Calu3 (cell line): ENCODE measurements around the gene MAD1L1. TPM values are rescaled to one million over a fixed set of nuclear protein-coding genes. Genes with fewer than 3 reads are reported as not detected.
"Not testable (repeated sequence)": the region's sequence is repeated elsewhere in the genome, so short reads cannot be mapped to it uniquely, and the experiment has no call there.

Source experiments
- BruUV-seq: library from RNA; stranded (reverse); fragments of 400-500 nt; replicated peaks from 2 replicates; lab custom pipeline; 2021; lab: Mats Ljungman, UMichigan
- CTCF ChIA-PET: fragments of 300-600 bp; sonication (Branson Sonifier 250); formaldehyde crosslinking; loops from one replicate; lab custom pipeline; 2022; ENCODE audit warnings: antibody characterized with exemption; lab: Charles Lee
- DNase-seq: peaks from one replicate; pipeline ENCODE4 v3.0.0; 2022
- H3K27ac Mint-ChIP-seq: one replicate; pipeline ENCODE4 v1.8.0; 2022; ENCODE audit warnings: mixed read lengths; ENCODE audit not compliant: unreplicated experiment
- H3K27me3 Mint-ChIP-seq: one replicate; pipeline ENCODE4 v1.8.0; 2022; ENCODE audit warnings: mixed read lengths; ENCODE audit not compliant: unreplicated experiment
- H3K36me3 Mint-ChIP-seq: one replicate; pipeline ENCODE4 v1.8.0; 2022; ENCODE audit warnings: mild to moderate bottlenecking, moderate library complexity, mixed read lengths; ENCODE audit not compliant: insufficient read depth, unreplicated experiment
- H3K4me1 Mint-ChIP-seq: one replicate; pipeline ENCODE4 v1.8.0; 2022; ENCODE audit warnings: mild to moderate bottlenecking, low read depth, mixed read lengths; ENCODE audit not compliant: unreplicated experiment
- H3K4me3 Mint-ChIP-seq: one replicate; pipeline ENCODE4 v1.8.0; 2022; ENCODE audit warnings: mild to moderate bottlenecking, low read depth, moderate library complexity, mixed read lengths; ENCODE audit not compliant: unreplicated experiment
- H3K9me3 Mint-ChIP-seq: one replicate; pipeline ENCODE4 v1.8.0; 2022; ENCODE audit warnings: low read depth, mixed read lengths; ENCODE audit not compliant: unreplicated experiment
- CTCF ChIP-seq: fragments of 200-600 bp; IDR thresholded peaks from one replicate; pipeline ENCODE4 v1.8.0; 2022; ENCODE audit warnings: antibody characterized with exemption; ENCODE audit not compliant: unreplicated experiment
- intact Hi-C: fragments of 100-400 bp; cut with micrococcal nuclease; formaldehyde crosslinking; loops from one replicate; pipeline ENCODE4 v1.10.0; 2022; ENCODE audit not compliant: unreplicated experiment
- total RNA-seq: library from RNA; stranded (reverse); gene quantifications from 2 replicates; pipeline ENCODE4 v1.2.3, GENCODE V29; 2022

Gene MAD1L1
- total RNA-seq, 1 experiment from 2014 or later = 86.0 TPM

DNA sequence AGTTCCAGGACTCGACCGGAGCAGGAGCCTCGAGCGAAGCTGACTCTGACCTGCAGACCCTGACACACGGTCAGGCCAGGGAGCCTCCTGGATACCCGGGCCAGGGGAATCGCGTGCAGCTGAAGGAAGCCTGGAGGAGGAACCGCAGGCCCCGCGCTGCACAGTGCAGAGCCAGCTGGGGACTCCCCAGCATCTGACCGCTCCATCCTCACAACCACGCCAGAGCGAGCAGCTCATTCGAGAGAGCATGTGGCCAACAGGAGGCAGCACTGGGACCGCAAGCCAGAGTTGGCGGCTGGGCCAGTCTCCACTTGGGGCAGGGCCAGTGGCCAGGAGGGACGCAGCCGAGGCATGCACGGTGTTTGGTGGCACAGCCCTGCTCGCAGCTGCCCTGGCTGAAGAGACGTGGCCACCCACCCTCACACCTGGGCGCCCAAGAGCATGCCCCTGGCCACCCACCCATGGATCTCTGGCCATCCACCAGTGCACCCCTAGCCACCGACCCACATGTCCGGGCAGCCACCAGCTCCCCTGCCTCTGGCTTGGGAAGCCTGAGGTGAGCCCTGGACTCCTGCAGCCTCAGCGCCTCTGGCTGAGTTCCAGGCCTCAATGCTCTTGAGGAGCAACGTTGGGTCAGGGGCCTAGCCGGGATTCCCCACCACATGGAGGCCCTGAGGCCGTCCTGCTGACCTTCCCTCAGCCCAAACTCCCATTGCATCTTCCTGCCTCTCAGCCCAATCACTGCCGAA is 348.7 kb downstream of the MAD1L1 start:
- peaks cover 11% of the 10 kb centered on the region for H3K4me1 Mint-ChIP-seq
- peak; percentile 44 for TF ChIP-seq CTCF
- CTCF ChIA-PET = interaction anchor here (1.0 kb wide), 1 partner anchor 19 kb away, joined by 3 read pairs; no protein-coding TSS in a partner anchor
- peaks cover 3% of the 10 kb centered on the region for H3K9me3 Mint-ChIP-seq
- no peaks in the 10 kb centered on the region for H3K27me3 Mint-ChIP-seq
- DNase-seq = no peak
- no peak overlapping the region for H3K27ac Mint-ChIP-seq
- peaks cover 12% of the 10 kb centered on the region for H3K36me3 Mint-ChIP-seq
- BruUV-seq = no TSS peak
- no peak overlapping the region for H3K4me3 Mint-ChIP-seq
- intact Hi-C loops = no loop called here

DNA sequence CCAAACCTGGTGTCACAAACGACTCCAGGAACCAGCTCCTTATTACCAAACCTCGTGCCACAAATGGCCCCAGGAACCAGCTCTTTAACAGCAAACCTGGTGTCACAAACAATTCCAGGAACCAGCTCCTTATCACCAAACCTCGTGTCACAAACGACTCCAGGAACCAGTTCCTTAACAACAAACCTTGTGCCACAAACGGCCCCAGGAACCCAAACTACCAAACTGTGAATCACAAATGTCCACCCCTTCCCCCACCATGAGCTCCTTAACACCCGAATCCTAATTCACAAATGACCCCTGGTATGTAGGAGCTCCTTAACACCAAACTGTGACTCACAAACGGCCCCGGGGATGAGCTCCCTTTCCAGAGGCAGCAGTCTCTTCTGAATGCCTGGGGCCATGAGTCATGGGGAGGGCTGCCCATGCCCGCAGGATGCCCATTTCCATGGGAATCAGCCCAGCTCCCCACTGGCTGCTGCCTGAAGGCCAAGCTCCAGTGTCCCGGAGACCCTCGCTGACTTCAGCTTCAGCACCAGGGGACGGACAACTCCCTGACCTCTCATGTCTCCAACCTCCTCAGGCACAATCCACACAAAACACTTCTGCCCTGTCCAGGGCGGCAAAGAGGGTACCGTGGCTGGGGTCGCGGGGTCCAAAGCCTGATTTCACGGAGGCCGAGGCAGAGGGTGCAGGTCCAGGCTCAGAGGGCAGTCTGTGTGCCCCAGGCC is 349.5 kb downstream of the MAD1L1 start:
- CTCF ChIA-PET = interaction anchor here (0.6 to 1.1 kb wide), 6 partner anchors 11 to 588 kb away, joined by 3 to 6 read pairs (median 4); no protein-coding TSS in a partner anchor
- peaks cover 11% of the 10 kb centered on the region for H3K4me1 Mint-ChIP-seq
- no peak overlapping the region for H3K4me3 Mint-ChIP-seq
- no TSS peak for BruUV-seq
- no peak for TF ChIP-seq CTCF
- peaks cover 12% of the 10 kb centered on the region for H3K36me3 Mint-ChIP-seq
- intact Hi-C loops = no loop called here
- peak; percentile 55 for DNase-seq
- H3K27ac Mint-ChIP-seq = peak overlapping the region; percentile 67
- no peaks in the 10 kb centered on the region for H3K27me3 Mint-ChIP-seq
- peaks cover under 1% of the 10 kb centered on the region for H3K9me3 Mint-ChIP-seq

DNA sequence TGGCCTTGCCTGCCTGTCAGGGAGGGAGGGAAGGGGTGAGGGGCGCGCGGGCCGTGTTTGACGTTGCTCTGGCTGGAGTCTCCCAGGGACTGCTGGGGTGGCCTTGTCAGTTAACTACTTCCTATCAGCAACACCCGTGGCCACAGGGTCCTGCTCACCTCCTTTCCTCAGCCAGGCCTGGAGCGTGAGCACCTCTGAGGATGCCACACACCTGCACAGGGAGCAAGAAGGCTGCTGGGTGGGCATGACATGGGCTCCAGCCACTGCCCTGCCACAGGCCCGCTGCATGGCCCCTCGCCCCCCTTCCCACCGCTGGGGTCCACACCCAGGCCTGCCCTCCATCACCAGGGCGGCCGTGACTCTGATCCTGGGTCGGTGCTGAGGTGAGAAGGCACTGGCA is 350.3 kb downstream of the MAD1L1 start:
- no peak overlapping the region for H3K4me3 Mint-ChIP-seq
- no peak overlapping the region for H3K27ac Mint-ChIP-seq
- CTCF ChIA-PET = interaction anchor here (0.6 to 1.1 kb wide), 5 partner anchors 12 to 588 kb away, joined by 3 to 6 read pairs (median 4); no protein-coding TSS in a partner anchor
- BruUV-seq = no TSS peak
- peaks cover 11% of the 10 kb centered on the region for H3K4me1 Mint-ChIP-seq
- no peaks in the 10 kb centered on the region for H3K9me3 Mint-ChIP-seq
- intact Hi-C loops = no loop called here
- no peaks in the 10 kb centered on the region for H3K27me3 Mint-ChIP-seq
- peaks cover 12% of the 10 kb centered on the region for H3K36me3 Mint-ChIP-seq
- TF ChIP-seq CTCF = no peak
- no peak for DNase-seq

- H3K36me3 Mint-ChIP-seq = peaks cover 12% of the 10 kb centered on the region
- H3K9me3 Mint-ChIP-seq = no peaks in the 10 kb centered on the region
- no peak overlapping the region for H3K27ac Mint-ChIP-seq
- TF ChIP-seq CTCF = no peak
- peaks cover 11% of the 10 kb centered on the region for H3K4me1 Mint-ChIP-seq
- CTCF ChIA-PET = no interaction called here
- H3K27me3 Mint-ChIP-seq = no peaks in the 10 kb centered on the region
- intact Hi-C loops = no loop called here
- DNase-seq = no peak
- H3K4me3 Mint-ChIP-seq = no peak overlapping the region
- BruUV-seq = no TSS peak
Measured at GRCh38 chr7:1881946-1882345, 350.8 kb downstream of the MAD1L1 start.

DNA sequence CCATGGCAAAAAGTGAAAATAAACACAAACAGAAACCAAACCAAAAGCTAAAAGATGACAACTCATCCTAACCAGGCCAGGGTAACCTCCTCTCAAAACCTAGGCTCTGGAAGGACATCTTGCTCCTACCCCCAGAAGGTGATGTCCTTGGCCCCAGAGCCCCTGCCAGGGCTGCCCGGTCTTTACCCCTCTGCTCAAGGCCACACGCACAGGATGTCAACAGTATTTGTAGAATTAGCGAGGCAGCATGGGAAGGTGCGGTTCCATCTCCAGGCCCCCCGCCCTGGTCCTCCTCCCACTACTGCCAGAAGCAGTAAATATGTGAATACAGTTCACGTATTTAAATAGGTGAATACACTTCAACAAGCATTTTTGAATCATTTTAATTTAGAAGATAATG is 356.1 kb downstream of the MAD1L1 start:
- H3K27ac Mint-ChIP-seq, CTCF ChIA-PET, H3K9me3 Mint-ChIP-seq, H3K4me1 Mint-ChIP-seq, BruUV-seq, DNase-seq, H3K27me3 Mint-ChIP-seq, H3K4me3 Mint-ChIP-seq, intact Hi-C loops: not testable (repeated sequence)
- H3K36me3 Mint-ChIP-seq = peaks cover 17% of the 10 kb centered on the region
